OCI-M2 (cell line): ENCODE data around the gene SF3A2.
"Not testable (repeated sequence)": the region's sequence is repeated elsewhere in the genome, so short reads cannot be mapped to it uniquely, and the experiment has no call there.

ENCODE experiments used
- DNase-seq: peaks from one replicate; lab custom pipeline; 2025; ENCODE audit not compliant: unreplicated experiment; lab: John Stamatoyannopoulos, UW

SF3A2 gene

GRCh38 chr19:2273356-2274184 is 36.9 kb downstream of the SF3A2 start:
- DNase-seq, result no peak

- DNase-seq, result no peak
Measured at GRCh38 chr19:2274185-2274711, 37.6 kb downstream of the SF3A2 start.

- DNase-seq, result no peak
Measured at GRCh38 chr19:2274931-2275535, 38.4 kb downstream of the SF3A2 start.

- DNase-seq, result no peak
Measured at GRCh38 chr19:2275588-2276428, 39.2 kb downstream of the SF3A2 start.

GRCh38 chr19:2276429-2276986 is 39.9 kb downstream of the SF3A2 start:
- DNase-seq, result no peak

GRCh38 chr19:2277138-2277537 is 40.5 kb downstream of the SF3A2 start:
- DNase-seq, result no peak

- no peak for DNase-seq
Measured at GRCh38 chr19:2278459-2279158, 42.0 kb downstream of the SF3A2 start.

GRCh38 chr19:2280633-2281264 is 44.1 kb downstream of the SF3A2 start:
- no peak for DNase-seq

- not testable (repeated sequence) for DNase-seq
Measured at GRCh38 chr19:2281265-2282061, 44.8 kb downstream of the SF3A2 start.

- DNase-seq, result no peak
Measured at GRCh38 chr19:2282062-2282861, 45.6 kb downstream of the SF3A2 start, which contains the start of gene PEAK3. Gene PEAK3, minus strand, starts transcription at chr19:2282175. Its CDS starts 1,244 bp downstream, at chr19:2280931.

- no peak for DNase-seq
Measured at GRCh38 chr19:2282862-2283237, 46.2 kb downstream of the SF3A2 start.

- no peak for DNase-seq
Measured at GRCh38 chr19:2283835-2284507, 47.3 kb downstream of the SF3A2 start.

GRCh38 chr19:2286402-2287140 is 49.9 kb downstream of the SF3A2 start:
- DNase-seq, result no peak

GRCh38 chr19:2287585-2288337 is 51.1 kb downstream of the SF3A2 start:
- DNase-seq, result no peak

GRCh38 chr19:2288338-2288817 is 51.8 kb downstream of the SF3A2 start:
- no peak for DNase-seq
